Activated naive CD4-positive, alpha-beta T cell treated with anti-CD3 and anti-CD28 coated beads, Interleukin-2, amount 10 ng/mL, durations not matched to agents 7 days and 5 days (primary cell): Measurements from ENCODE around the gene GLOD4.
A peak's percentile ranks its signal among the peaks of the same experiment; 100 is the strongest.
"Not testable (repeated sequence)": the region's sequence is repeated elsewhere in the genome, so short reads cannot be mapped to it uniquely, and the experiment has no call there.

Experiments
- CTCF ChIA-PET: fragments of 350-600 bp; sonication (Branson Sonifier 250); formaldehyde crosslinking; loops from one replicate; lab custom pipeline; 2021; ENCODE audit warnings: antibody characterized with exemption; lab: Charles Lee
- DNase-seq: peaks from one replicate; pipeline ENCODE4 v3.0.0-alpha.2; 2020
- H3K27ac Mint-ChIP-seq: one replicate; pipeline ENCODE4 v1.8.0; 2021; ENCODE audit warnings: mild to moderate bottlenecking, moderate library complexity, mixed read lengths
- H3K27me3 Mint-ChIP-seq: one replicate; pipeline ENCODE4 v1.8.0; 2021; ENCODE audit warnings: mild to moderate bottlenecking, mixed read lengths
- H3K36me3 Mint-ChIP-seq: one replicate; pipeline ENCODE4 v1.8.0; 2021; ENCODE audit warnings: mixed read lengths
- H3K4me1 Mint-ChIP-seq: one replicate; pipeline ENCODE4 v1.8.0; 2021; ENCODE audit warnings: mixed read lengths
- H3K4me3 Mint-ChIP-seq: one replicate; pipeline ENCODE4 v1.8.0; 2021; ENCODE audit warnings: mild to moderate bottlenecking, moderate library complexity, mixed read lengths
- H3K9me3 Mint-ChIP-seq: one replicate; pipeline ENCODE4 v1.8.0; 2021; ENCODE audit warnings: mixed read lengths

Gene GLOD4

GRCh38 chr17:795721-796120, 13.6 kb upstream of the GLOD4 start:
- H3K27ac Mint-ChIP-seq, result no peak overlapping the region

DNA sequence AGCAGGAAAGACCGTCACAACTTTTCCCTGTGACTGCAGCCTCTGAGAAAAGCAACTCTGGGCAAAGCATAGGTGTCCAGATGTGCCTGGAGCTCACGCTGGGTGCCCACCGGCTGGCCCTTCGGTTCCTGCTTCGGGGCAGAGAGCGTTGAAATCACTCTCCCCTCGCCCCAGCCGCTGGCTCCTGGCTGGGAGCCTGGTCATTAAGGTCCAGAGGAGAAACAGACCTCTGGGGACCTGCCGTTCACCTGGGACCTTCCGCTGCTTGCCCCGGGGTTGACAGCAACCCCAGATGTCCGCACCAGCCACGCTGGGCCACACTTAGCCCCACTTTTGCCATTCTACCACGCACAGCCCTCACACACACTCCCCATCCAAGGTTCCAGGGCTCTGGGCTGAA, 13.2 kb upstream of the GLOD4 start:
- Mint-ChIP-seq H3K9me3 (no peaks in the 10 kb centered on the region), H3K4me3 (no peak overlapping the region)

More at GRCh38 chr17:795721-796120, 13.6 kb upstream of the GLOD4 start:
- Mint-ChIP-seq H3K4me3 (no peak overlapping the region), H3K4me1 (peaks cover 7% of the 10 kb centered on the region), H3K36me3 (peaks cover 16% of the 10 kb centered on the region), H3K9me3 (no peaks in the 10 kb centered on the region), H3K27me3 (no peaks in the 10 kb centered on the region)
- CTCF ChIA-PET, result interaction anchor here (0.7 to 5.2 kb wide), 11 partner anchors 9 to 260 kb away, joined by 3 to 59 read pairs (median 7); partner anchors contain the start of genes NXN and TIMM22
- DNase-seq, result no peak

GRCh38 chr17:794876-795275, 12.8 kb upstream of the GLOD4 start:
- H3K4me3 Mint-ChIP-seq, result no peak overlapping the region
- peaks cover 7% of the 10 kb centered on the region for H3K4me1 Mint-ChIP-seq
- no peaks in the 10 kb centered on the region for H3K27me3 Mint-ChIP-seq
- CTCF ChIA-PET, result interaction anchor here (0.7 to 5.2 kb wide), 11 partner anchors 10 to 261 kb away, joined by 3 to 59 read pairs (median 7); partner anchors contain the start of genes NXN and TIMM22
- peak; percentile 66 for DNase-seq
- H3K27ac Mint-ChIP-seq, result no peak overlapping the region
- no peaks in the 10 kb centered on the region for H3K9me3 Mint-ChIP-seq
- peaks cover 18% of the 10 kb centered on the region for H3K36me3 Mint-ChIP-seq

More for the DNA sequence above, 13.2 kb upstream of the GLOD4 start:
- no peak for DNase-seq
- Mint-ChIP-seq H3K27me3 (no peaks in the 10 kb centered on the region), H3K4me1 (peaks cover 7% of the 10 kb centered on the region), H3K36me3 (peaks cover 16% of the 10 kb centered on the region), H3K27ac (no peak overlapping the region)
- CTCF ChIA-PET, result interaction anchor here (0.7 to 5.2 kb wide), 12 partner anchors 9 to 261 kb away, joined by 3 to 59 read pairs (median 6); partner anchors contain the start of genes NXN and TIMM22

DNA sequence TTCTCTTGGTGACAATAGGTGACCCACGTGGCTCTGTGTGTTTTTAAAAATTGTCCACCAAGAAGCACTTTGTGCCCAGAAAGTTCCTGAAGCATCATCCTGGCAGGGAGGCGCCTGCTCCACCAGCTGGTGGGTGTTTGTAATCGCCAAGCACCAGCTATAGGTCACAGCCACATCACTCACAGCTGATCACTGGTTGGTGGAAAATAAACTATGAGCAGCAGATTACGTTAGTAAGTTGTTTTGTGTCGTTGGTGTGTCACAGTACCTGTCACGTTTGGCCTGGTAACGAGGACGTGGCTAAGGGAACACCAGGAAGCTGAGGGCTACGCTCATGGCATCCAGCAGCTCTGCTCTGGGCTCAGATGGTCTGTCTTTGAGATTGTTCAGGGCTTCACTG, 10.2 kb upstream of the GLOD4 start:
- H3K27me3 Mint-ChIP-seq, result no peaks in the 10 kb centered on the region
- no peak for DNase-seq
- no peaks in the 10 kb centered on the region for H3K9me3 Mint-ChIP-seq
- H3K4me1 Mint-ChIP-seq, result peaks cover 7% of the 10 kb centered on the region
- H3K4me3 Mint-ChIP-seq, result no peak overlapping the region
- CTCF ChIA-PET, result interaction anchor here (1.8 kb wide), 1 partner anchor 205 kb away, joined by 7 read pairs; the partner anchor contains the start of gene TIMM22
- H3K36me3 Mint-ChIP-seq, result peaks cover 21% of the 10 kb centered on the region
- H3K27ac Mint-ChIP-seq, result no peak overlapping the region

DNA sequence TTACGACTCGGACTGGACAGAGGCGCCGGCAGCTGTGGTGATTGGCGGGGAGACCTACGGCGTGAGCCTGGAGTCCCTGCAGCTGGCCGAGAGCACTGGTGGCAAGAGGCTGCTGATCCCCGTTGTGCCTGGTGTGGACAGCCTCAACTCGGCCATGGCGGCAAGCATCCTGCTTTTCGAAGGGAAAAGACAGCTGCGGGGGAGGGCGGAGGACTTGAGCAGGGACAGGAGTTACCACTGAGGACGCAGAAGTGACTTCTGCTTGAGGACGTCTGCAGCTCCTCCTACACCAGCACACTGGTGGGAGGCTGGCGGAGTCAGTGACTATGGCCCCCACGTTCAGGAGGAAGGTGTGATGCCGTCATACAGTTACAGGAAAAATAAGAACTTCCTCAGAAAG, 9.7 kb upstream of the GLOD4 start:
- Mint-ChIP-seq H3K4me1 (peaks cover 7% of the 10 kb centered on the region), H3K9me3 (no peaks in the 10 kb centered on the region)
- CTCF ChIA-PET, result interaction anchor here (1.8 kb wide), 1 partner anchor 205 kb away, joined by 7 read pairs; the partner anchor contains the start of gene TIMM22

GRCh38 chr17:790874-791247, 8.8 kb upstream of the GLOD4 start:
- H3K4me1 Mint-ChIP-seq, H3K27me3 Mint-ChIP-seq, H3K9me3 Mint-ChIP-seq, H3K4me3 Mint-ChIP-seq, DNase-seq: not testable (repeated sequence)
- CTCF ChIA-PET, result interaction anchor here (1.8 kb wide), 1 partner anchor 206 kb away, joined by 7 read pairs; the partner anchor contains the start of gene TIMM22
- Mint-ChIP-seq H3K36me3 (peaks cover 25% of the 10 kb centered on the region), H3K27ac (peak overlapping the region; percentile 67)

More for the DNA sequence above, 9.7 kb upstream of the GLOD4 start:
- no peak for DNase-seq
- Mint-ChIP-seq H3K27ac (no peak overlapping the region), H3K27me3 (no peaks in the 10 kb centered on the region), H3K4me3 (no peak overlapping the region), H3K36me3 (peaks cover 23% of the 10 kb centered on the region)

DNA sequence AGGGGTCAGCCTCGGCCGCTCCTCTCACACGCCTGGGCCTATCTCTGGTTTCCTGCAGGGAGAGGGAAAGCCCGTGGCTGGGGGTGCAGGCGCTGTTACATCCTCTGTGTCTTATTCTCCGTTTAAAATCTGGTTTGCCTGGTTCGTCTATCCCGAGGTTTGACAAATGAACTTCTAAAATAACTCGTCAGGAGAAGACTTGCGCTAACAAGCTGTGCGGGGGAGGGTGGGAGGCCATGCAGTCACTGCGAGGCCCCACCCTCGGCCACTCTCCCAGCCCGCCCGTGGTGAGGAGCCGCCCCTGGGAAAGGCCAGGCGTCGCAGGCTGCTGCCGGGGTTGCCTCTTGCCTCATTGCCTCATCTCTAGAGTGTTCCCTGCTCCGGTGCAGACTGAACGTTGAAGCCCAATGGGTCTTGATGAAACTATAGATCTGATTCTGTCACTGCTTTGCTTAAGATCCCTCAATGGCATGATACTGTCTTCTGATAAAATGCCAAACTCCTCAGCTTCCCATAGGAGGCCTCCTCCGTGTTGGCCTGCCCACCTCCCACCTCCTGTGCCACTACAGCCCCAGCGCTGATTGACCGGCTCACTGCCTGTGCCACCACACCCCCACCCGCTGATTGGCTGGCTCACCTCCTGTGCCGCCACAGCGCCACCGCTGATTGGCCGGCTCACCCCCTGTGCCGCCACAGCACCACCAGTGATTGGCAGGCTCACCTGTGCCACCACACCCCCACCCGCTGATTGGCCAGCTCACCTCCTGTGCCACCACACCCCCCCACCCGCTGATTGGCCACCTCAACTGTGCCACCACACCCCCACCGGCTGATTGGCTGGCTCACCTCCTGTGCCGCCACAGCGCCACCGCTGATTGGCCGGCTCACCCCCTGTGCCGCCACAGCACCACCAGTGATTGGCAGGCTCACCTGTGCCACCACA, 8.1 kb upstream of the GLOD4 start:
- H3K27ac Mint-ChIP-seq, DNase-seq, H3K9me3 Mint-ChIP-seq, H3K4me3 Mint-ChIP-seq, CTCF ChIA-PET, H3K4me1 Mint-ChIP-seq, H3K27me3 Mint-ChIP-seq: not testable (repeated sequence)
- H3K36me3 Mint-ChIP-seq, result peaks cover 25% of the 10 kb centered on the region

- H3K4me1 Mint-ChIP-seq, result peaks cover 7% of the 10 kb centered on the region
- H3K4me3 Mint-ChIP-seq, result no peak overlapping the region
- H3K27ac Mint-ChIP-seq, result no peak overlapping the region
- CTCF ChIA-PET, result interaction anchor here (1.9 kb wide), 1 partner anchor 192 kb away, joined by 6 read pairs; no protein-coding TSS in a partner anchor
- no peaks in the 10 kb centered on the region for H3K27me3 Mint-ChIP-seq
- no peak for DNase-seq
- no peaks in the 10 kb centered on the region for H3K9me3 Mint-ChIP-seq
- peaks cover 25% of the 10 kb centered on the region for H3K36me3 Mint-ChIP-seq
These were observed 7.2 kb upstream of the GLOD4 start for GRCh38 chr17:789160-789840.

DNA sequence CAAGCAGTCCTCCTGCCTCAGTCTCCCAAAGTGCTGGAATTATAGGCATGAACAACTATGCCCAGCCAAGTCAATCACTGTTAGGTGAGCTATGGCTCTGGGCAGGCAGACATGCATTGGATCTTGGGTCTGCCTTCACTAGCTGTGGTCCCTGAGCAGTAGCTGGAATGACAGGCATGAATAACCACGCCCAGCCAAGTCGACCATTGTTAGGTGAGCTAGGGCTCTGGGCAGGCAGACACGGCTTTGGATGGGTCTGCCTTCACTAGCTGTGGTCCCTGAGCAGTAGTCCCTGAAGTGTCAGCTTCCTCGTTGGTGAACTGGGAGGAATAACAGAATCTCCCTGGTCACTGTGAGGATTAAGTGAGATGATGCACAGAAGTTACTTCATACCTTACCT, 6.5 kb upstream of the GLOD4 start:
- DNase-seq, result no peak
- Mint-ChIP-seq H3K4me1 (peaks cover 14% of the 10 kb centered on the region), H3K4me3 (no peak overlapping the region), H3K36me3 (peaks cover 25% of the 10 kb centered on the region), H3K9me3 (no peaks in the 10 kb centered on the region), H3K27ac (no peak overlapping the region), H3K27me3 (no peaks in the 10 kb centered on the region)
- CTCF ChIA-PET, result interaction anchor here (0.8 to 1.9 kb wide), 2 partner anchors 192 to 212 kb away, joined by 3 to 6 read pairs; no protein-coding TSS in a partner anchor

GRCh38 chr17:787641-788221, 5.7 kb upstream of the GLOD4 start:
- H3K36me3 Mint-ChIP-seq, result peaks cover 24% of the 10 kb centered on the region
- no peaks in the 10 kb centered on the region for H3K27me3 Mint-ChIP-seq
- no peak for DNase-seq
- H3K27ac Mint-ChIP-seq, result no peak overlapping the region
- no peak overlapping the region for H3K4me3 Mint-ChIP-seq
- no peaks in the 10 kb centered on the region for H3K9me3 Mint-ChIP-seq
- peaks cover 22% of the 10 kb centered on the region for H3K4me1 Mint-ChIP-seq
- CTCF ChIA-PET, result interaction anchor here (1.9 kb wide), 1 partner anchor 193 kb away, joined by 6 read pairs; no protein-coding TSS in a partner anchor

GRCh38 chr17:785901-786300, 3.8 kb upstream of the GLOD4 start:
- Mint-ChIP-seq H3K4me1 (peaks cover 35% of the 10 kb centered on the region), H3K36me3 (peaks cover 14% of the 10 kb centered on the region)
- H3K27me3 Mint-ChIP-seq, H3K27ac Mint-ChIP-seq, CTCF ChIA-PET, H3K9me3 Mint-ChIP-seq, DNase-seq, H3K4me3 Mint-ChIP-seq: not testable (repeated sequence)

DNA sequence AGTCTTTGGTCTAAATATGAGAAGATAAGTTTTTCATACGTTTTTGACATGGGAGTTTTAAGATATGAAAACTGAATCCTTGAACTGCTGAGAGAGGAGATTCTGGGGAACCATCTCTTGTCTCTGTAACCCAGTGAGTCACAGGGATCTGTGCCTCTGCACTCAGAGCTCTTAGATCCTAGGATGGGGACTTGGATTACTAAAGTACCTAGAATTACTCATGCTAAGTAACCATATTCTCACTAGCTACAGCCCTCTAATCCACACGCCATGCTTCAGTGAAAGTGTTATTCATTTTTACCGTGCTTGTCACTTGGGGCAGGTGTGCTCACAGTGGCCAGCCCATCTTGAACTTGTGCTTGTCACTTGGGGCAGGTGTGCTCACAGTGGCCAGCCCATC, 2.1 kb upstream of the GLOD4 start:
- Mint-ChIP-seq H3K4me1 (peaks cover 39% of the 10 kb centered on the region), H3K9me3 (no peaks in the 10 kb centered on the region), H3K36me3 (peaks cover 12% of the 10 kb centered on the region), H3K27ac (no peak overlapping the region), H3K27me3 (no peaks in the 10 kb centered on the region), H3K4me3 (peak overlapping the region; percentile 54)
- no peak for DNase-seq
- CTCF ChIA-PET, result no interaction called here

DNA sequence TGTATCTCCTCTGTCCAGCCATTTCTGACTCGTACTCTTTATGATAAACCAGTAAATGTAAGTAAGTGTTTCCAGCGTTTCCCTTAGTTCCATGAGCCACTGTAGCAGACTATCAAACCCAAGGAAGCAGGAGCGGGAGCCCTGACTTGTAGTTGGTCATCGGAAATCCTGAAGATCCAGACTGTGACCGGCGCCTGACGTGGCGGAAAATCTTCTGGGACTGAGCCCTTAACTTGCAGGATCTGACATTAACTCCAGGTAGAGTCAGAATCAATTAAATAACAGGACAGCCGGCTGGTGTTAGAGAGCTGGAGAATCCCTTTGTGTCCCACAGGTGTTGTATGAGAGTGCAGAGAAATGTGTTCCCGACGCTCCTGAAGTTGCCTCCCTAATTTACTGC, 4.0 kb downstream of the GLOD4 start:
- H3K9me3 Mint-ChIP-seq, result no peaks in the 10 kb centered on the region
- H3K27me3 Mint-ChIP-seq, result no peaks in the 10 kb centered on the region
- H3K4me1 Mint-ChIP-seq, result peaks cover 27% of the 10 kb centered on the region
- peaks cover 48% of the 10 kb centered on the region for H3K36me3 Mint-ChIP-seq
- H3K27ac Mint-ChIP-seq, result no peak overlapping the region
- no peak overlapping the region for H3K4me3 Mint-ChIP-seq
- no peak for DNase-seq
- CTCF ChIA-PET, result no interaction called here

DNA sequence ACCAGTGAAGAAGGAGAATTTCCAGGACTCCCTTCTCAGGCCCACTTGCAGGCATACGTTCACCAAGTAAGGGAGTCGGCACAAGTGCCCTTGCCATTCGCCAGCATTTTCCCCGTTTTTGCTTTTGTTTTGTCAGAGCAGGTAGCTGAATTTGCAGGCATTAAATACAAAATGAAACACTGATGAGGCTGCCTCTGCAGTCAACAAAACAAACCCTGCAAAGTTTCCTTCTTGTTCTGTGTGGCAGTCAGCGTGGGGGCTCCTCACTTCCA, 7.8 kb downstream of the GLOD4 start:
- H3K36me3 Mint-ChIP-seq, result peaks cover 63% of the 10 kb centered on the region
- no peak overlapping the region for H3K4me3 Mint-ChIP-seq
- H3K27me3 Mint-ChIP-seq, result no peaks in the 10 kb centered on the region
- H3K9me3 Mint-ChIP-seq, result no peaks in the 10 kb centered on the region
- peaks cover 6% of the 10 kb centered on the region for H3K4me1 Mint-ChIP-seq
- DNase-seq, result no peak
- no peak overlapping the region for H3K27ac Mint-ChIP-seq
- CTCF ChIA-PET, result interaction anchor here (0.6 kb wide), 1 partner anchor 21 kb away, joined by 3 read pairs; no protein-coding TSS in a partner anchor
